ENCODE data around the gene VEZF1.
"Not testable (repeated sequence)": the region's sequence is repeated elsewhere in the genome, so short reads cannot be mapped to it uniquely, and the experiment has no call there.

VEZF1 gene

DNA sequence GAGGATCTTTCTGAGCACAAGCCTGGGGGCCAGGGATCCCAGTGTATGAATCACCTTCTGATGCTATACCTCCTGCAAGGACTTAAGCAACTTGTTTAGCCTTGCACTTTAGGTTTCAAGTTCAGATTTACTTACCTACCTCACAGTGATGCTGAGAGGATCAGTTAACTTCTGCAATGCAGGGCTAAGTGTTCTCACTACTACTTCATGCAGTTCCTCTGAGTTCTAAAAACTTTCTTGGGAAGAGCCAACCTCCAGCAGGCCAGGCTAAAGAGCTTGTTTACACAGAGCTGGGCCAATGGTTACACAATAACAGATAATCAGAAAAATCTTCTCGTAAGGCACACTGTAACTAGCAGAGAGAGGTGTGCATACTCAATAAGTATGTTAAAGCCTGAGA is 13.0 kb downstream of the VEZF1 start:
- in situ Hi-C loops (cut with MboI; ENCODE audit: low pct_unique_long_range_greater_than_20kb, low sequenced_read_pairs, unreplicated experiment), result no loop called here
- DNase-seq (ENCODE audit: low spot score), result no peak
- TF ChIP-seq, protein P1, sequence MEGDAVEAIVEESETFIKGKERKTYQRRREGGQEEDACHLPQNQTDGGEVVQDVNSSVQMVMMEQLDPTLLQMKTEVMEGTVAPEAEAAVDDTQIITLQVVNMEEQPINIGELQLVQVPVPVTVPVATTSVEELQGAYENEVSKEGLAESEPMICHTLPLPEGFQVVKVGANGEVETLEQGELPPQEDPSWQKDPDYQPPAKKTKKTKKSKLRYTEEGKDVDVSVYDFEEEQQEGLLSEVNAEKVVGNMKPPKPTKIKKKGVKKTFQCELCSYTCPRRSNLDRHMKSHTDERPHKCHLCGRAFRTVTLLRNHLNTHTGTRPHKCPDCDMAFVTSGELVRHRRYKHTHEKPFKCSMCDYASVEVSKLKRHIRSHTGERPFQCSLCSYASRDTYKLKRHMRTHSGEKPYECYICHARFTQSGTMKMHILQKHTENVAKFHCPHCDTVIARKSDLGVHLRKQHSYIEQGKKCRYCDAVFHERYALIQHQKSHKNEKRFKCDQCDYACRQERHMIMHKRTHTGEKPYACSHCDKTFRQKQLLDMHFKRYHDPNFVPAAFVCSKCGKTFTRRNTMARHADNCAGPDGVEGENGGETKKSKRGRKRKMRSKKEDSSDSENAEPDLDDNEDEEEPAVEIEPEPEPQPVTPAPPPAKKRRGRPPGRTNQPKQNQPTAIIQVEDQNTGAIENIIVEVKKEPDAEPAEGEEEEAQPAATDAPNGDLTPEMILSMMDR (IDR thresholded peaks at IDR 0.05; ENCODE audit: extremely low read depth, insufficient read depth, missing control alignments), result no peak

DNA sequence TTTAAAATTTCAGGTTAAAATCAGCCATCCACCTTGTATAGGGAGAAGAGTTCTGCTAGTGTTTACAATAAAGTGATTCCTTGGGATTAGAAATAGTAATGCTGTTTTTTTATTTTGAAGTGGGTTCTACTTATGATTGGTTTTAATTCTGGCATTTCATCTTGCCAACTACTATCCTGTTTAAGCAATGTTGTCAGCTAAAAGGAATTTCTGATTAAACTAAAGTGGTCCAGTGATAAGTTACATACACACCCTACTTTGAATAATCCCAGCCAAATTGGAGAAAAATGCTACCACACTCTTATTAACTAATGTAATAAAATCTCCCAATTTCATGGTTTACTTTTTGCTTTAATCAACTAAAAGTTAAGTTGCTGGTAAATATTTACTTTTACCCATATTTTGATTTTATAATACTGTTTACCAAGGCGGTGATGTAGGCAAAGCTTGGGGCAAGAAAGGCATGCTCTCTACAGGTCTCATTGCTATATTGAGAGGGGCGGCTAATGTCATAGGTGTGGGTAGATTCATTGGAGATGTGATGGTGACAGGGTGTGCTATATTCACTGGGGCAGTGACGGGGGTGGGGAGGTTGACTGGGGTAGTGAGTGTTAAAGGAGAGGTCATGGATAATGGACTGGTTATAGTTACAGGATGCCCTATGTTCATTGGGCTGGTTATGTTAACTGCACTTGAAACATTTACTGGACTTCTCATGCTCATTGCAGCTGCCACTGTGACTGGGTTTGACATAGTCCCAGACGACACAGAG is 13.8 kb downstream of the VEZF1 start:
- DNase-seq (ENCODE audit: low spot score); in situ Hi-C loops (cut with MboI; ENCODE audit: low pct_unique_long_range_greater_than_20kb, low sequenced_read_pairs, unreplicated experiment): not testable (repeated sequence)

DNA sequence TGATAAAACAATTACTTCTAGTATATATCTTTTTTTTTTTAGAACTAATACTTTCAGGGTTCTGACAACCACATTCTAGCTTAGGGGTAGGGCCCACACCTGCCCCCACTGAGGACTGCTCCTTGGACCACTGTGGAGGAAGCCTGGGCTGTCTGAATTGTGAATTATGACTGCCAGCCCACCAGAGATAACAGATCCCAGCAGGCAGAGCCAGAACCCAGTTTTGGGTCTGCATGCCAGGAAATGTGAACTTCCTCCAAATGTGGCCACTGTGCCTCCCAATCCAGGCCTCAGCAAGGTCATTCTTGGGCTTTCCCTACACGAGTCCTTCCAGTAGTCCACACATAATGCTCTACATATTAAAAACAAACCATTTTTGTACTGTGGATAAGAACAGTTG is 15.9 kb downstream of the VEZF1 start:
- TF ChIP-seq, protein P1 (IDR thresholded peaks at IDR 0.05; ENCODE audit: extremely low read depth, insufficient read depth, missing control alignments), result no peak
- DNase-seq (ENCODE audit: low spot score), result no peak
- in situ Hi-C loops (cut with MboI; ENCODE audit: low pct_unique_long_range_greater_than_20kb, low sequenced_read_pairs, unreplicated experiment), result no loop called here

DNA sequence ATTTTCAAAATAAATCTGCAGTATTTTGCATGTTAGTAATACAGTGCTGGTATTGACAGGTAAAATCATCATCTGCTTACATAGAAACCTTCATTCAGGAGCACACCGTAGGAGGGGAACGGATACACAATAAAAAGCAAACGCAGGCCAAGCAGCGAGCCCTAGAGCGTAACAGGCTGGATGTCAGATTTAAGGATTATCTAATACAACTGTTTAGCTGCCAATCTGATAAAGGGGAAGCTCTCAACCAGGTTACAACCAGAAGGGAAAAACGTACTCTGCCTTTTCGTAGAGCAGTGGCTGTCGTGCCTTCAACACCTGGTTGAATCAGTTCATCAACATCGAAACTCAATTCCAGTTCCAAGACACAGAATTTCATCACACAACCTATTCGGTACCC is 16.5 kb downstream of the VEZF1 start:
- no peak for DNase-seq (ENCODE audit: low spot score)
- in situ Hi-C loops (cut with MboI; ENCODE audit: low pct_unique_long_range_greater_than_20kb, low sequenced_read_pairs, unreplicated experiment), result no loop called here
- TF ChIP-seq, protein P1 (IDR thresholded peaks at IDR 0.05; ENCODE audit: extremely low read depth, insufficient read depth, missing control alignments), result no peak

DNA sequence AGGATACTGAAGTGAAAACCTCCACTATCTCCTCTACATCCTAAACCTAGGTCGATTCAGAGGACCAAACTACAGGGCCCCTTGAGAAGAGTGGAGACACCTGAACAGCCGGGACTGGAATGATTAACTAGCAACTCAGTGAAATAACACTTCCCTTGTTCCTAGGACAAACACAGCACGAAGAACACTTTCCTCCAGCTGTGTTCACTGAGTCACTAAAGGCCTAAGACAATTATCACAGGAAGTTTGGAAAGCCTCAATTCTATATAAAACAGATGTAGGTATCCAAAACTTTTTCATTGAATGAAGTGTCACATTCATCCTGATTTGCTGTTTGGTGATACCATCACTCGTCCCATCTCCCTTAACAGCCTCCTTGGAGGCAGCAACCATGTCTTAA is 17.3 kb downstream of the VEZF1 start:
- in situ Hi-C loops (cut with MboI; ENCODE audit: low pct_unique_long_range_greater_than_20kb, low sequenced_read_pairs, unreplicated experiment), result no loop called here
- DNase-seq (ENCODE audit: low spot score), result no peak
- TF ChIP-seq, protein P1 (IDR thresholded peaks at IDR 0.05; ENCODE audit: extremely low read depth, insufficient read depth, missing control alignments), result no peak

DNA sequence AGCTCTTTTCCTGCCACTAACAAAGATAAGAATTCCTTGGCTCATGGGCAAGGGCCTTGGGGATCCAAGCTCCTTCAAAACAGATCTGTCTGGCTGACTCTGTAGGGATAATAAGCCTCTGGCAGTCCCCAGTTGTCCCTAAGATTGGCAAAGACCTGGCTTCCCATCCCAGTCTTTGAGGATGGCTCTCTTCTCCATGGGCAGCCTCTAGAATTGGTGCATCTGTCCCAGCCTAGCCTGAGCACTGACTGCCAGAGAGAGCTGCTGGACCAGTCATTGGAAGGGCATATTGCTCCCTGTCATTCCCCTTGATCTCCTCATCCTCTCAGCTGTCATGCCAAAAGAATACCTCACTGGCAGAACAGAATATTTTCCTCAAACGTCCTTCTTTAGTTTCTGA is 19.6 kb downstream of the VEZF1 start:
- TF ChIP-seq, protein P1 (IDR thresholded peaks at IDR 0.05; ENCODE audit: extremely low read depth, insufficient read depth, missing control alignments), result no peak
- in situ Hi-C loops (cut with MboI; ENCODE audit: low pct_unique_long_range_greater_than_20kb, low sequenced_read_pairs, unreplicated experiment), result no loop called here
- DNase-seq (ENCODE audit: low spot score), result no peak

DNA sequence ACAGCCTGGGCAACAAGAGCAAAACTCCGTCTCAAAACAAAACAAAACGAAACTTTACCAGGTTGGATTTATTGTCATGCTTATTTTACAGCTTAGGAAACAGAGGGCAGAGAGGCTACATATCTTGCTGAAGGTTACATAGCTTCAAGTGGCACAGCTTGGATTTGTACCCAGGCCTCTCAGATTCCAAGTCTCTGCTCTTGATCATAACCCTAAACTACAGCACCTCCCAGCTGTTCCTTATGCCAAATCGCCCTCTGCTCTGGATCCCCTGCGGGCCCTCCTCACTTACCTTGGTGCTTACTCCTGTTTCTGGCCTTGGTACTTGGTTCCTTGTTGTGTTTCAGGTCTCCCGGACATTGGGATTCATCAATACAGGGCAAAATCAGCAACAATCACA is 21.2 kb downstream of the VEZF1 start:
- in situ Hi-C loops (cut with MboI; ENCODE audit: low pct_unique_long_range_greater_than_20kb, low sequenced_read_pairs, unreplicated experiment), result no loop called here
- no peak for DNase-seq (ENCODE audit: low spot score)
- TF ChIP-seq, protein P1 (IDR thresholded peaks at IDR 0.05; ENCODE audit: extremely low read depth, insufficient read depth, missing control alignments), result no peak
